Kidney glomerular epithelial cell (primary cell): ENCODE results near the gene PDLIM1.
"Not testable (repeated sequence)": the region's sequence is repeated elsewhere in the genome, so short reads cannot be mapped to it uniquely, and the experiment has no call there.

Experiments used
- DNase-seq: peaks from one replicate; lab custom pipeline; 2025; lab: John Stamatoyannopoulos, UW

Gene PDLIM1

DNA sequence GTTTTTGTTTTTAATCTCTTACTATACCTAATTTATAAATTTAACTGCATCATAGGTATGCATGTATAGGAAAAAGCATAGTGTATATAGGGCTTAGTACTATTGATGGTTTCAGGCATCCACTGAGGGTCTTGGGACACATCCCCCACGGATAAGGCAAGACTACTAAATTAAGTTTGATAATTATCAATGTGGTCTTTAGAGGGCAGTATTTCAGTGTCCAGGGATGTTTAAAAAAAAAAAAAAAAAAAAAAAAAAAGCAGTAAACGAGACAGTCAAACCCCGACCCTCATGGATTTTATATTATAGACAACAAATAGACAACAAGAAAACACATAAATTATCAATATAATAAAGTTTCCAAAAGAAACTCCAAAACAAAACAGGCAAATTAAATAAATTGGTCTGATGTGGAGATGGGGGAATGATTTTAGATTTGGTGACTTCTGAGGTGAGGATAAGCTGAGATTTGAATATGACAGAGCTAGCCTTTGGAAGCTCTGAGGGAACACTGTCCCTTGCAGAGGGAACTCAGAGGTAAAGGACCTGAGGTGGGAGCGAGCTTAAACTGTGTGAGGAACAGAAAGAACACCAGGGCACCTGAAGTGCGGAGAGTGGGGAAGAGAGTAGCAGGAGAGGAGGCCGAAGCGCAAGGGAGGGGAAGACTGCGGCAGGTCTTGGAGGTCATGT lies 82.0 kb downstream of the PDLIM1 start:
- DNase-seq: no peak

DNA sequence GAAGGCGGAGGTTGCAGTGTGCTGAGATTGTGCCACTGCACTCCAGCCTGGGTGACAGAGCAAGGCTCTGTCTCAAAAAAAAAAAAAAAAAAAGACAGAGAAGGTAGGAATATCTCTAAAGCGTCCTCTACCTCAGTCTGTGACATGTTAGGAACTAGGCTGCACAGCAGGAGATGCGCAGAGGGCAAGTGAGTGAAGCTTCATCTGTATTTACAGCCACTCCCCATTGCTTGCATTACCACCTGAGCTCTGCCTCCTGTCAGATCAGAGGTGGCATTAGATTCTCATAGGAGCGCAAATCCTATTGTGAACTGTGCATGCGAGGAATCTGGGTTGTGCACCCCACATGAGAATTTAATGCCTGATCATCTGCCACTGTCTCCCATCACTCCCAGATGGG lies 87.9 kb downstream of the PDLIM1 start:
- DNase-seq: not testable (repeated sequence)

DNA sequence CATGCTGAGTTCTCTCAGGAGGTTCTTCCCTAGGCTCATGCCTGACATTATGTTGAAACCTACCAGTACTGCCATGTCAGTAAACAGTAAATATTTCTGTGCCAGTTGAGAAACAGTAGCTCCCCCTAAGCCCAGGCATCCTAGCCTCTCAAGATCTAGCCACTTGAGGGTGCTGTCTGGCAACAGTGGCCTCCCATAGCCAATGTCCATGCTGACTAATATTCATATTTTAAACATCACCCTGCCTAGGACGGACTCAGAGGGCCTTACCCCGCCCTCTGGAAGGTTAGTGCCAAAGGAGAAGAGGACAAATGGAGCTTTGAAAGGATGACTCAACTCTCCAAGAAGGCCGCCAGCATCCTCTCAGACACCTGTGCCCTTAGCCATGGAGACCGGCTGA lies 89.1 kb downstream of the PDLIM1 start:
- no peak for DNase-seq

DNA sequence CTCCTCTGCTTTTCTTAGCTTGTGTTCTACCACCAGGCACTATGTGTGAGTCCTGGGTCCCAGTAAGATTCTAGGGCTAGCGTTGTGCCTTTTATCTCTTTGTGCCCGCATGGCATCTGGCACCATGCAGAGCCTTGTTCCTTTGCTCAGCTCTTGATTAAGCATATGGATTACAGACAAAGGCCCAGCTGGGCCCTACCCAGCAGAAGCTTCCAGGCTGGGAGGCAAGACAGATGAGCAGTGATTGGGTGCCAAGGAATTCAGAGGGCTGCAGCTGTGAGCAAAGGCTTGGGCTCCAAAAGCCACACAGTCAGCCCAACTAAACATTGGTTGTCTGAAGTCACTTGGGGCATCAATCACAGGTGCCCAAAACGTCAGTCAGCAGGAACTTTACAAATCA lies 94.8 kb downstream of the PDLIM1 start:
- no peak for DNase-seq

DNA sequence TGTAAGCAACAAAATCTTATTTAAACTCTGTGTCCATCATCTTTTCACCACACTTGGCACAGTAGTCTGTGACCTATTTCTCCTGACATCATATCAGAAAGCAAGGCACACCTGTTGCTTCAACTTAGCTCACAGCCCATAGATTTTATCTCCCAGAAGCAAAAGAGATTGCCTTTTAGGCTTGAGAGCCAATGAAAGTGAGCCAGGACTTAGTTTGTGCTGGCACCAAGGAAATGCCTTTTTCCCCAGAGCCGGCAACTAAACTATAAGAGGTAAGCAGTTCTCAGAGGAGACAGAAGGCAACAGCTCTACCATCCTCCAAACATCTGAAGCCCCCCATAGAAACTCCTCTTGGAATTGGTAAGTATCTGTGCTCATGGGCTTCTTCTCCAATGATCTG lies 96.9 kb downstream of the PDLIM1 start, which contains the start of gene ACSM6:
Gene ACSM6 (plus strand): TSS at position 295 of the 400 bp plus-strand sequence. CDS start 248 bp downstream, outside the sequence.
- DNase-seq: no peak

DNA sequence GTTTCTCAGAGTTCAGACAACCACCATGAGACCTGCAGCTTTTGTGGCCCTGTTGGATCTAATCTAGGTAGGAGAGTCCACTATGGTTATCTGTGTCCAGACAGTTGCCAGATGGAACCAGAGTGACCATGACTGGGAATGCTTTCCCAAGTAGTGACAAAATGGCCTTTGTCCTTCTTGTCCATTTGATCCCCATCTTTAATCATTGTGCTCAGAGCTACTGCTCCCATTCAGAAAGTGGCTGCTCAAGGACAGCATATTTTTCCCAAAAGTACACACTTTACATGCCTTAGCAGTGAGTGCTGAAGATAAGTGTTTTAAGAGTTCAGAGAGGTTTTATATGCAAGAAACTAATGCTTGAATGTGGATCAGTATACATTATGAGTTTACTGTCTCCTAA lies 102.2 kb downstream of the PDLIM1 start:
- DNase-seq: no peak

DNA sequence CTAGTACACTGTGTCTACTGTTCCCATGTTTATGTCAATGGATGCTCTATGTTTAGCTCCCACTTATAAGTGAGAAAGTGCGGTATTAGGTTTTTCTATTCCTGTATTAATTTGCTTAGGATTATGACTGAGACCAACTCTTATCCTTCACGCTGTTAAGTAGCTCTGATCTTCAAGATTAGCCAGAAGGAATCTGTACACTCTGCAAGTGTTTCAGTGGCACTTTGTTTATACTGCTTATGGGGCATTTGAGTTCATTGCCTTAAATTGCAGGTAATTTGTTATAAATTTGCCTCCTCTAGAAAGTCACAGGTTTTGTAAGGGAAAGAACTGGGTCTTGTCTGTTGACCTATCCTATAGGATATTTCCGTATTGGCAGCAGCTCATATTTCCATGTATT lies 103.2 kb downstream of the PDLIM1 start:
- DNase-seq: no peak
